GM15510 (cell line): ENCODE data around the gene COG2.

Experiments used
- POLR2A ChIP-seq: IDR thresholded peaks from 3 replicates; pipeline ENCODE4 v1.6.1; 2011; ENCODE audit warnings: borderline replicate concordance; ENCODE audit not compliant: insufficient read length; ENCODE audit errors: extremely low read depth

The COG2 gene, protein sequence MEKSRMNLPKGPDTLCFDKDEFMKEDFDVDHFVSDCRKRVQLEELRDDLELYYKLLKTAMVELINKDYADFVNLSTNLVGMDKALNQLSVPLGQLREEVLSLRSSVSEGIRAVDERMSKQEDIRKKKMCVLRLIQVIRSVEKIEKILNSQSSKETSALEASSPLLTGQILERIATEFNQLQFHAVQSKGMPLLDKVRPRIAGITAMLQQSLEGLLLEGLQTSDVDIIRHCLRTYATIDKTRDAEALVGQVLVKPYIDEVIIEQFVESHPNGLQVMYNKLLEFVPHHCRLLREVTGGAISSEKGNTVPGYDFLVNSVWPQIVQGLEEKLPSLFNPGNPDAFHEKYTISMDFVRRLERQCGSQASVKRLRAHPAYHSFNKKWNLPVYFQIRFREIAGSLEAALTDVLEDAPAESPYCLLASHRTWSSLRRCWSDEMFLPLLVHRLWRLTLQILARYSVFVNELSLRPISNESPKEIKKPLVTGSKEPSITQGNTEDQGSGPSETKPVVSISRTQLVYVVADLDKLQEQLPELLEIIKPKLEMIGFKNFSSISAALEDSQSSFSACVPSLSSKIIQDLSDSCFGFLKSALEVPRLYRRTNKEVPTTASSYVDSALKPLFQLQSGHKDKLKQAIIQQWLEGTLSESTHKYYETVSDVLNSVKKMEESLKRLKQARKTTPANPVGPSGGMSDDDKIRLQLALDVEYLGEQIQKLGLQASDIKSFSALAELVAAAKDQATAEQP

DNA sequence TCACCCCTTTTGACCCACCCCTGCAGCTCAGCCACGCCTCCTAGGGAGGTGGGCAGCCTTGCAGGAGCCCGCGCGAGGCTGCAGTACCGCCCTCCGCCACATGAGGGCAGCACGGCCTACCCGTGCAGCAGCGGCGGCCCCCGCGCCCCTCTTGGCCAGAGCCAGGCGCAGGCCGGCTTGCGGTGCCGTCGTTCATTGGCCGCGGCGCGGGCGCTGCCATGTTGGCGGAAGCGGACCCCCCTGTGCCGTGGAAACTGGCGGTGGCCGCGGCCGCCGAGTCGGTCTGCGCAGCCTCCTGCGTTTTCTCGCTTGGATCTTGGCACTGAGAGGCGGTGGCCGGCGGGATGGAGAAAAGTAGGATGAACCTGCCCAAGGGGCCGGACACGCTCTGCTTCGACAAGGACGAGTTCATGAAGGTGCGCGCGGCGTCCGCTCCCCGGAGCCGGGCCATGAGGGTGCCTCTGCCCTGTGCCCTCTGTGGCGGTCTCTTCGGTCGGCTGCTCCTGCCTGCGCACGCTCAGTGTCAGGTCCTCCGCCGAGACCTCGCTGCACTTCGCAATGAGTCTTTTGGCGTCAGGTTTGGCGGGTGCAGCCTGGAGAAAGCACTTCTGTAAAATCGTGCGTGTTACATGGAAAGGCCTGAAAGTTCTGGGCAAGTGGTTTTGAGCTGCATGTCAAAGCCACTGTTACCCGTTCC is at the start of gene COG2:
Gene COG2, plus strand, starts transcription at position 219 of the 697 bp plus-strand sequence. Its CDS starts 126 bp downstream, at position 345.
- peak; percentile 84 for TF ChIP-seq POLR2A

DNA sequence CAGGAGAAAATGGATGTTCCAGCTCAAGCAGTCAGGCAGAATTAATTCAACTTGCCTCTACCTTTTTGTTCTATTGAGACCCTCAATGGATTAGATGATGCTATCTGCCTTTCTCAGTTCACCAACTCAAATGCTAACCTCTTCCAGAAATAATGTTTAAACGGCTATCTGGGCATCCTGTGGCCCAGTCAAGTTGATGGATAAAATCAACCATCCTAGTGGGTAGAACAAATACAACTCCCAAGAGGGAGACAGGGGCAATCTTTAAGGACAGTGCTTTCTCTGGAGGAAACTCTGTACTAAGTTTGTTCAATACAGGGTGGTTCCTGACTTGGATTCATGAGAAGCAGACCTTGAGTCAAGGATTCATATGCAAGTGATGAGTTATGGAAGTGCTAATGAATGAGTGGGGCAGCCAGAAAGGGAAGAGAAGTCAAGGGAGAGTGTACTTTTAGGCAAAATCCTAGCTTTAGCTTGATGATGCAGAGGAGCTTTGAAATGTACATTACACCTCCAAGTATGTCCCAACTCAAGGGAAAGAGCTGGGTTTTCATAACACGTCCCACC is 49.4 kb upstream of the COG2 start:
- no peak for TF ChIP-seq POLR2A

DNA sequence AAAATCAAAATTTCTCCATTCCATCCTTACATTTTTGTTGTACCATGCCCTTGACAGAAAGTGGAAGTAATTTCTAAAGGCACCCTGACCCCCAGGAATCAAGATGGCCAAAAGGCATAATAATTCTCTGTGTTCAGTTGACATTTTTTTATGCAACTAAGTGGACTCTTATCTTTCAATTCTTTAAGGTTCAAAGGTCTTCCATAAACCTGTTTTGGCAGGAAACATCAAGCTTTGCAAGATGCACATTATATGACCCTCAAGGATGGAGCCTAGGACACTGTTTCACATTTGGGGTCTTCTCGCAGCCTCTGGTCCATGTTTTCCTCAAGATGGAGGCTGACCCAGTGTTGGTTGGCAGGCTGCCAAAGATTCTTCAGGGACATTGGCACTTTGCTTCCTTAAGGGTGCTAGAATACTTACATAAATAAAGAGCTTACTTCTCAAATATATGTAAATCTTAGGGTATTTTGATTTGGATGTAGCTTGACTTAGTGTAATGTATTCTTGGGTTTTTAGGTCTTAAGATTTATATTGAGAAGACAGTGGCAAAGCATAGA is 48.0 kb upstream of the COG2 start:
- no peak for TF ChIP-seq POLR2A

DNA sequence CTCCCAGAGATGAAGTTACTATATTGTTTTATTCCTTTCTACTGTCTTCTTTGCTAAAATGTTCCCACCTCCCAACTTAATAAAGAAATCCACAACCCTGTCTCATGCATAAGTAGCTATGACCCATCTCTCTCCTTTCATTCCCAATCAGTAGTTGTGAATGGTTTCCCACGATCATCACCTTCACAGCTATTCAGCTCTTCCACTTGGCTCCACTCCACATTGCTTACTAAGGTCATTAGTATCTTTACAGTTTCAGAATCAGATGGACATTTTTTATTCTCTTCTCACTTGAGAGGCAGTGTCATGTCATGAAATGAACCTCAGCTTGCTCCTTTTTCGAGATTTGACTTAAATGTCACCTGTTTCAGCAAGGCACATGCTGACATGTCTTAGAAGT is 47.1 kb upstream of the COG2 start:
- no peak for TF ChIP-seq POLR2A

DNA sequence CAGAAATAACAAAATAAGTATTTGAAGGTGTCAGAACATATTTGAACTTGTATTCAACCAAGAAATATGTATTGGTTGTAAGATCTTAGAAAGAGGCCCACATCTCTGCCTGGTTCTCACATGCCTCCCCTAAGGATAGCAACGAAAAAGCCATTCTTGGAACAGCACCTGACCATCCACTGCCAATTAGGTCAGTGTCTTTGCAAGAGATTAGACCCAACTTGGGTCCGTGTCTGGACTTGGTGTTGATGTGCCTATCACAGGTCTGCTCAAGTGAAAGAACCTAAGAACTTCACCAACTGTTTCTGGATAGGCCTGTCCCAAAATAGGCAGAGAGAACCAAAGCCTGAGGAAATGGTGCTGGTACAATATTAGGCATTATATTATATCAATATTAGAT is 46.0 kb upstream of the COG2 start:
- no peak for TF ChIP-seq POLR2A

DNA sequence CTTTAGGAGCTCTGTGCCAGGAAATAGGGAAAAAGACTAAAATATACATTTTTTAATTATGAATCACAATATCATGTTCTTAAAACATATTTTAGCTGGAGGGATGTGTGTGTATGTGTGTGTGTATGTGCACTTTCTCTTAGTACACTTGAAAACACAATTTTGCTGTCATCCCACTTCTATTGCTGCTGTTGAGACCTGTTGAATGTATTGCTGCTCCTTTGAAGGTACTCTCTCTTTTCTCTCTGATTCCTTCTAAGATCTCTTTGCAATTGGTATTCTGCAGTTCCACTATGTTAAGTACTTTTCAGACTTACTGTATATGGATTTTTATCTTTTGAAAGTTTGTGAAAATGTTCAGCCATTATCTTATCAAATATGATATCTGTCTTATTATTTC is 43.5 kb upstream of the COG2 start:
- no peak for TF ChIP-seq POLR2A

DNA sequence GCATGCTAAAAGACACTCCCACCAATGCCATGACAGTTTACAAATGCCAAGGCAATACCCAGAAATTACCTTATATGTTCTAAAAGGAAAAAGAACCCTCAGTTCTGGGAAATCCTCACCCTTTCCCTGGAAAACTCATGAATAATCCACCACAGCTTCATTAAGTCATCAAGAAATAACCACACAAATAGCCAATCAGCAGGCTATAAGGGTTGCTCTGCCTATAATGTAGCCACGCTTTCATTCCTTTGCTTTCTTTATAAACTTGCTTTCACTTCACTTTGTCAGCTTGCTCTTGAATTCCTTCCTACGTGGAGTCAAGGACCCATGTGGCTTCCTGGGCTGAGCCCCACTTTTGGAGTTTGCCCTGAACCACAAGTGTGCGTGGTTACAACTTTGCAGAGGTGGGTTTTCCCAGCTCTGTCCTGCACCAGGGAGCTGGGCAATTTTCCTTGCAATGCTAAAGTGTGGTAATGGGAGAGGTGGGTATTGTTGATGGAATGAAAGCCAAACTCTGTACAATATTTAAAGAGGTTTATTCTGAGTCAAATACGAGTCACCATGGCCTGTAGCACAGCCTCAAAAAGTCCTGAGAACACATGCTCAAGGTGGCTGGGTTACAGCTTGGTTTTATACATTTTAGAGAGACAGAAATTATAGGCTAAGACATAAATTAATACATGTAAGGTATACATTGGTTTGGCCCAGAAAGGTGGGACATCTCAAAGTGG is 42.2 kb upstream of the COG2 start:
- TF ChIP-seq POLR2A = no peak

DNA sequence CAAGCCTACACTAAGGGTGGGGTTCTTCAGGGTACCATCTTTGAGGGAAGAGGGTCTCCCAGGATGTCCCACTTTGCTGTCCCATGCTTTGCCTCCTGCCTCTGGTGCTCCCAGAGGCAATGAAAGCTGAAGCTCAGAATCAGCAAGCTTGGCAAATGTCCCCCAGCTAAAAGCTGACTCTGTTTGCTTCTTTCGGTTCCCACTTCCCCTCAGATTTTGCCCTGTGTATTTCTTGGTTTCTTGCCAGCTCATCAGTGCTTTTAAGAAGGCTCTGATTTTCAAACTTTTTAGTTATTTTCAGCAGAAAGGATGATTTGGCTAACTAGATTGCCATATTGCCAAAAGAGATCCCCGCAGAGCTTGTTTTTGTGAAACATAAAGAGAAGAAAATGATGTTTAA is 33.1 kb upstream of the COG2 start:
- TF ChIP-seq POLR2A = no peak

DNA sequence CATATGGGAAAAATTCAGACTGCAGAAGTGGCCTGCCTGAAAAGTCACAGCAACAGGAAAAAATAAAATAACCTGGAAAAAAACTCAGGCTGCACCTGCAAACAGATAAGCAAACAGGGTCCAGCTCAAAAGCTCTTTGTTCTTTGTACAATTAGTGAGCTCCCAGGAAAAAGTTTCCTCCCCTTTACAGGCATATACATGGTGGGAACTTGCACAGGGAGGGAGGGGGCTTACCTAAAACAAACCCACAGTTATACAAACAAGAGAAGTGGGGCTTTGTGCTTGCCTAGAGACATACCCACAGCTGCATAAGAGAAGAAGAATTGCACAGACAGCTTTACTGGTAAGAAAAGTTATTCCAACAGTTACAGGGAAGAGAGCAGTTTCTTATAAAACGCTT is 31.7 kb upstream of the COG2 start:
- no peak for TF ChIP-seq POLR2A

DNA sequence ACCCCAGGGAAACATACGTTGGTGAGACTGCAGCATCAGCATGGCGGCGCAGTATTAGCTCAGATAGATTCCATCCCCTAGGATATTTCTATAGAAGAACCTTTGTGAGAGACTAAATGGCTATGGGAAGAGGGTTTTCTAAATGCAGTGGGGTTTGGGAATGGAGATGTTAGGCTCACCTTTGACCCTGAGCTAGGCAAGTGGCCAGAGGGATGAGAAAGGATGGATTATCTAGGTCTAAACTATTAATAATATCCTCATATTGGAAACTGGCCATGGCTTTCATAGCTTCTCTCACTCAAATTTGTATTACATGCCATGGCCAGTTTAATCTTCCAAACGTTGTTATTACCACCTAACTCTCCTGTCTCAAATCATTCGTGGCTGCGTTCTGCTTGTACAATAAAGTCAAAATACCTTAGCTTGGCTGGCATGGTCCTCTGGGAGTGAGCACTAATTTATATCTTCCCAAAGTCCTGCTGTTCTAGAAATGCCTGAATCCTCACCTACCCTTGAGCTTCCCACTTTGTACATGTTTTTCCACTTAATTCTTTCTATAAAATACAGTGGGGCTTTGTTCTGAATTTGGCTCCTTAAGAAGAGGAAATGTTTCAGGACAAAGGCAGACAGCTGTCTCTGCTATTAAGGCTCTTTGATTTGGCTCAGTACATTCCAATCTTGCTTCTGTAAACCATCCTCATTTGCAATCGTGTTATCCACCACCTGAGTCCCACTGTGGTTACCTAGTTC is 31.0 kb upstream of the COG2 start:
- no peak for TF ChIP-seq POLR2A

DNA sequence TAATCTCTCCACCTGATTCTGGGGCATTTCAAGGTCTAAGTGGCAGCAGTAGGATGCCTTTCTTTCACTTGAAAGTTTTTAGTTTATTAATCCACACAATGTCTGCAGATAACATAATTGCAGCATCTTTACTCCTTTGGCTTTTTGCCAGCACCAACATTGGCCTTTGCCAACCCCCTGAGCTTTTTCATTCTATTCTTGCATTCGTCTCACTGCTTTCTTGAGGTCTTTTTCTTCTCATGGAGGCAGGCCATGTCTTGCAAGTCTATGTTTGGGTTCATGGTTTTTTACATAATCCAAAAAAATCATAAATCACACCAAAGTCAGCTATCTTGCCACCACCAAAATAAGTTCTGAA is 30.4 kb upstream of the COG2 start:
- no peak for TF ChIP-seq POLR2A

DNA sequence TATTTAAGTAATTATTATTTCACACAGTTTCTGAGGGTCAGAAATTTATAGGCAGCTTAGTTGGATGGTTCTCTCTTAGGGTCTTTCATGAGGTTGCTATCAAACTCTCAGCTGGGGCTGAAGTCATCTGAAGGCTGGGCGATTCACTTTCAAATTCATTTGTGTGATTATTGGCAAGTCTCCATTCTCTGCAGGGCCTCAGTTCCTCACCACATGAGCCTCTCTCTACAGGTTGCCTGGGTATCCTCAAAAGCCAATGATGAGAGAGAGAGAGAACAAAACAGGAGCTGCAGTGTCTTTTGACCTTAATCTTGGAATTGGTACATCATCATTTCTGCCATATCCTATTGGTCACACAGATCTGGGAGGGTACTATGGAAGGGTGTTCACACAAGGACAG is 29.6 kb upstream of the COG2 start:
- TF ChIP-seq POLR2A = no peak

DNA sequence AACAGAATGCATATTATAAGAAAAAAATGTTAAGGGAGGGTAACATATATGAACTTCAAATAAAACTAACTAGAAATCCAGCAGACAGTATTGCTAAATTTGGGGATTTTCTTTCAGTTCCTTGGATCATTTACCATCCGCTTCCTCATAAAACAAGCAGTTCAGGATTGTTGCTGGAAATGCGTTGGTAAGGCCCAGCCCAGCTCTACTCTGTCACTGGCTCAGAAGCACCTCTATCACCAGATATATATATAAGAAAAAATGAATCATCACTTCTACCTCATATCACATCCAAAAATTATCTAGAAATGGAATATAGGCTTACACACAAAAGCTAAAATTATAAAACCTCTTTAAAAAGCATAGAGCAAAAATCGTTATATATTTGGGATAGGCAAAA is 28.2 kb upstream of the COG2 start:
- no peak for TF ChIP-seq POLR2A
